Measurements from ENCODE around the gene DLG2.
"Not testable (repeated sequence)": the region's sequence is repeated elsewhere in the genome, so short reads cannot be mapped to it uniquely, and the experiment has no call there.

Gene DLG2

DNA sequence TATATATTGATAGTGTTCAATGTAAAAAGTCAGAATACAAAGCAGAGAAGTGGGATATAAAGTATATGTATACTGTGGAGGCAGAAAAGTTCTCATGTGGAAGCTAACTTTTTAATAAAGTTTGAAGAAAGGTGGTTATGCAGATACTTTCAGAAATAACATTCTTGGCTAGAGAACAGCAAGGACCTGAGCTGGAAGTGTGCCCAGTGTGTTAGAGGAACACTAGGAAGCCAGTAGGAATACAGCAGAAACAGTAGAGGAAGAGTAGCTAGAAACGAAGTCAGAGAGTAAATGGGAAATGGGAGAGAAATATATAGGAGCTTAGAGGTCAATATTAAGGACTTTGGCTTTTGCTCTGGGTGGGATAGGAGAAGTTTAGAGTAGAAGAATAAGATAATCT, 1876.1 kb downstream of the DLG2 start:
- no peak for TF ChIP-seq CTCF (conservative IDR thresholded peaks at IDR 0.05; ENCODE audit: low read depth)
- no peak overlapping the region for H3K27ac ChIP-seq
- CTCF ChIA-PET: no interaction called here
- DNase-seq (ENCODE audit: low spot score): no peak
- POLR2A ChIA-PET (ENCODE audit: low non-redundant PET): no interaction called here

- CTCF ChIA-PET: no interaction called here
- no peak for DNase-seq (ENCODE audit: low spot score)
- no peak overlapping the region for H3K27ac ChIP-seq
- POLR2A ChIA-PET (ENCODE audit: low non-redundant PET): no interaction called here
- TF ChIP-seq CTCF (conservative IDR thresholded peaks at IDR 0.05; ENCODE audit: low read depth): no peak
These were observed 1880.1 kb downstream of the DLG2 start for GRCh38 chr11:83746921-83747585.

DNA sequence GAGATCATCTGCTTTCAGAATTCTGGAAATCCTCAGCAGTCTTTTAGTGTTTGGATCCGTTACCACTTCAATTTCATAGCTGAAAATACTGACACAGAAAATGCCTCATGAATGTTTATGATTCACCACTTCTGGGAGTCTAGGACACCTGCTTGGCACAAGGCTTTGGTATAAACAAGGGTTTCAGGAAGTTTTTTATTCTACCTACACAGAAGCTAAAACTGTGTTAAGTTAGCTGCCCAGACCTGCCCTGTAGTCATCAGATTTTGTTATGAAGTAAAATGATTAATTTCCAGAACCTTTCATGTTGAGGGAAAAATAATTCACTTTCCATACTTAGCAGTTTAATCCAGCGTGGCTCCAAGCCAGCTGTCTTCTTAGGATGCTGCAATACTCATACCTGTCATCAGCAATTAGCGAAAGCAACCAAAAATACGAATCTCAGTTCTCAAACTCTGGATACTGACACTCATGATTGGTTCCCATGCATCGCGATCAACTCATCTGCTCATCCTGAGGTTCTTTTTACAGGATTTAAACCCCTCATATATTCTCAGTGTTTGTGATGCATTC, 1882.4 kb downstream of the DLG2 start:
- TF ChIP-seq CTCF (conservative IDR thresholded peaks at IDR 0.05; ENCODE audit: low read depth): no peak
- DNase-seq (ENCODE audit: low spot score): no peak
- H3K27ac ChIP-seq: no peak overlapping the region
- ChIA-PET POLR2A (ENCODE audit: low non-redundant PET) (no interaction called here), CTCF (interaction anchor here (1.1 kb wide), 1 partner anchor 9 kb away, joined by 3 read pairs; no protein-coding TSS in a partner anchor)

DNA sequence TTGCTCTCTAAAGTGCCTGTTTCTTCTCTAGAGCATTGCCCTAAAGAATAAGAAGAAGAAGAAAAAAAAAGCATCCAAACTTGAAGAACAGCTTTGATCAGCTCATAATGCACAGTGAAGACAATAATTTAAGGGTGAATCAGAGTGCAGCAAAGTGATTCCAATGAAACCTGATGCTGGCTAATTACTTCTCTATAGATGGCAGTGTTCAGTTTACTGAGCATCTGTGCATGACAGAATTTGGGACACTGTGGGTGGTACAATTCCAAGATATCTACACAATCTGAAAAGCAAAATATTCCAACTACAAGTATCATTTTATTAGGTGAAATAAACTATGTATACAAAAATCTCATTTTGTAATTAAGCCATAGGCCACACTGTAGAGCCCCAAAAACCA, 1890.5 kb downstream of the DLG2 start:
- H3K27ac ChIP-seq: no peak overlapping the region
- CTCF ChIA-PET: no interaction called here
- POLR2A ChIA-PET (ENCODE audit: low non-redundant PET): no interaction called here
- no peak for TF ChIP-seq CTCF (conservative IDR thresholded peaks at IDR 0.05; ENCODE audit: low read depth)
- no peak for DNase-seq (ENCODE audit: low spot score)

- DNase-seq (ENCODE audit: low spot score): no peak
- no peak for TF ChIP-seq CTCF (conservative IDR thresholded peaks at IDR 0.05; ENCODE audit: low read depth)
- ChIA-PET POLR2A (ENCODE audit: low non-redundant PET) (no interaction called here), CTCF (no interaction called here)
- H3K27ac ChIP-seq: no peak overlapping the region
These were observed 1893.0 kb downstream of the DLG2 start for GRCh38 chr11:83734120-83734519.

GRCh38 chr11:83731288-83731687, 1895.9 kb downstream of the DLG2 start:
- H3K27ac ChIP-seq; DNase-seq (ENCODE audit: low spot score); POLR2A ChIA-PET (ENCODE audit: low non-redundant PET); CTCF ChIA-PET: not testable (repeated sequence)

GRCh38 chr11:83728281-83728680, 1898.9 kb downstream of the DLG2 start:
- no peak for TF ChIP-seq CTCF (conservative IDR thresholded peaks at IDR 0.05; ENCODE audit: low read depth)
- no peak overlapping the region for H3K27ac ChIP-seq

More at GRCh38 chr11:83728281-83728680, 1898.9 kb downstream of the DLG2 start:
- ChIA-PET CTCF (no interaction called here), POLR2A (ENCODE audit: low non-redundant PET) (no interaction called here)
- no peak for DNase-seq (ENCODE audit: low spot score)
